ENCODE measurements around the gene KIF26B.

Gene KIF26B

GRCh38 chr1:245107776-245108114 lies 47.0 kb upstream of the KIF26B start:
- H2AFZ ChIP-seq (ENCODE audit: low read length): no peak overlapping the region
- no peak overlapping the region for H3K9ac ChIP-seq (ENCODE audit: low read depth, low read length, poor library complexity, severe bottlenecking)
- H3K9me3 ChIP-seq (ENCODE audit: insufficient read depth, low read depth, low read length): no peaks in the 10 kb centered on the region
- no peaks in the 10 kb centered on the region for H3K9me2 ChIP-seq (replicated peaks; ENCODE audit: low read depth, low read length)
- H4K20me1 ChIP-seq (ENCODE audit: insufficient read depth, low read length, poor library complexity, severe bottlenecking): no peaks in the 10 kb centered on the region
- H3K36me3 ChIP-seq (ENCODE audit: insufficient read depth, low read length): no peaks in the 10 kb centered on the region
- no peak overlapping the region for H3K4me2 ChIP-seq (ENCODE audit: low read depth, low read length, poor library complexity, severe bottlenecking)
- H3K79me2 ChIP-seq (ENCODE audit: insufficient read depth, low read length): no peaks in the 10 kb centered on the region
- no peaks in the 10 kb centered on the region for H3K4me1 ChIP-seq (ENCODE audit: insufficient read depth, low read length, poor library complexity, severe bottlenecking)
- H3K27me3 ChIP-seq (ENCODE audit: insufficient read depth, low read length, poor library complexity, severe bottlenecking): no peaks in the 10 kb centered on the region
- no peak overlapping the region for H3K4me3 ChIP-seq (ENCODE audit: low read length, poor library complexity, severe bottlenecking)
- TF ChIP-seq CTCF (conservative IDR thresholded peaks at IDR 0.05; ENCODE audit: low read length): no peak
- TF ChIP-seq EZH2phosphoT487 (IDR thresholded peaks at IDR 0.05; ENCODE audit: borderline replicate concordance): no peak
- H3F3A ChIP-seq (ENCODE audit: low read depth): no peaks in the 10 kb centered on the region

GRCh38 chr1:245108246-245108645 lies 46.5 kb upstream of the KIF26B start:
- Histone ChIP-seq H3K9me3 (ENCODE audit: insufficient read depth, low read depth, low read length) (no peaks in the 10 kb centered on the region), H3K4me2 (ENCODE audit: low read depth, low read length, poor library complexity, severe bottlenecking) (no peak overlapping the region), H3K9me2 (replicated peaks; ENCODE audit: low read depth, low read length) (no peaks in the 10 kb centered on the region), H3K79me2 (ENCODE audit: insufficient read depth, low read length) (no peaks in the 10 kb centered on the region), H3K4me3 (ENCODE audit: low read length, poor library complexity, severe bottlenecking) (no peak overlapping the region), H3K27me3 (ENCODE audit: insufficient read depth, low read length, poor library complexity, severe bottlenecking) (no peaks in the 10 kb centered on the region), H4K20me1 (ENCODE audit: insufficient read depth, low read length, poor library complexity, severe bottlenecking) (no peaks in the 10 kb centered on the region), H3F3A (ENCODE audit: low read depth) (no peaks in the 10 kb centered on the region), H3K4me1 (ENCODE audit: insufficient read depth, low read length, poor library complexity, severe bottlenecking) (no peaks in the 10 kb centered on the region), H2AFZ (ENCODE audit: low read length) (no peak overlapping the region), H3K9ac (ENCODE audit: low read depth, low read length, poor library complexity, severe bottlenecking) (no peak overlapping the region), H3K36me3 (ENCODE audit: insufficient read depth, low read length) (no peaks in the 10 kb centered on the region)
- no peak for TF ChIP-seq CTCF (conservative IDR thresholded peaks at IDR 0.05; ENCODE audit: low read length)
- no peak for TF ChIP-seq EZH2phosphoT487 (IDR thresholded peaks at IDR 0.05; ENCODE audit: borderline replicate concordance)

- Histone ChIP-seq H3K9me3 (ENCODE audit: insufficient read depth, low read depth, low read length) (no peaks in the 10 kb centered on the region), H2AFZ (ENCODE audit: low read length) (no peak overlapping the region), H3K9ac (ENCODE audit: low read depth, low read length, poor library complexity, severe bottlenecking) (no peak overlapping the region), H4K20me1 (ENCODE audit: insufficient read depth, low read length, poor library complexity, severe bottlenecking) (no peaks in the 10 kb centered on the region), H3F3A (ENCODE audit: low read depth) (no peaks in the 10 kb centered on the region), H3K4me3 (ENCODE audit: low read length, poor library complexity, severe bottlenecking) (no peak overlapping the region), H3K79me2 (ENCODE audit: insufficient read depth, low read length) (no peaks in the 10 kb centered on the region), H3K4me2 (ENCODE audit: low read depth, low read length, poor library complexity, severe bottlenecking) (no peak overlapping the region), H3K27me3 (ENCODE audit: insufficient read depth, low read length, poor library complexity, severe bottlenecking) (no peaks in the 10 kb centered on the region), H3K36me3 (ENCODE audit: insufficient read depth, low read length) (no peaks in the 10 kb centered on the region), H3K9me2 (replicated peaks; ENCODE audit: low read depth, low read length) (no peaks in the 10 kb centered on the region), H3K4me1 (ENCODE audit: insufficient read depth, low read length, poor library complexity, severe bottlenecking) (no peaks in the 10 kb centered on the region)
- TF ChIP-seq CTCF (conservative IDR thresholded peaks at IDR 0.05; ENCODE audit: low read length) (no peak), EZH2phosphoT487 (IDR thresholded peaks at IDR 0.05; ENCODE audit: borderline replicate concordance) (no peak)
Observed at GRCh38 chr1:245108909-245109308, 45.9 kb upstream of the KIF26B start.

All from Loucy (cell line).